IMR-90 (cell line): Measurements from ENCODE around the gene ITIH6. TPM values are rescaled to one million over a fixed set of nuclear protein-coding genes. Genes with fewer than 3 reads are reported as not detected.

ENCODE experiments used
- ATAC-seq: fragments of 200-7000 bp; cut with Tn5 transposase; 2 replicates; pipeline ENCODE4 v1.9.1; 2020; ENCODE audit warnings: low read depth, mild to moderate bottlenecking, moderate library complexity
- BruUV-seq: library from RNA; stranded (reverse); fragments of 400-500 nt; replicated peaks from 2 replicates; lab custom pipeline; 2021; lab: Mats Ljungman, UMichigan
- CTCF ChIA-PET: fragments of 300-600 bp; formaldehyde crosslinking; extraction: SDS; loops from one replicate; lab custom pipeline; 2021; ENCODE audit warnings: antibody characterized with exemption; lab: Yijun Ruan, JAX
- POLR2A ChIA-PET: fragments of 300-600 bp; sonication (Branson Sonifier 250); formaldehyde crosslinking; loops from one replicate; lab custom pipeline; 2022; ENCODE audit warnings: antibody characterized with exemption; ENCODE audit not compliant: unreplicated experiment; lab: Charles Lee
- DNase-seq: peaks from one replicate; pipeline ENCODE4 v3.0.0; 2013
- H2AFZ ChIP-seq: replicated peaks from 2 replicates; pipeline ENCODE3; 2013; ENCODE audit warnings: low read length, mild to moderate bottlenecking; ENCODE audit not compliant: poor library complexity
- H2AK5ac ChIP-seq: 2 replicates; pipeline ENCODE4 v1.6.1; 2013; ENCODE audit warnings: low read depth, low read length, inconsistent platforms
- H2AK9ac ChIP-seq: replicated peaks from 2 replicates; pipeline ENCODE3; 2013; ENCODE audit warnings: mild to moderate bottlenecking, low read depth, low read length, moderate library complexity; ENCODE audit not compliant: poor library complexity
- H2BK120ac ChIP-seq: 2 replicates; pipeline ENCODE4 v1.6.1; 2013; ENCODE audit warnings: low read depth, low read length, inconsistent platforms
- H2BK15ac ChIP-seq: 3 replicates; pipeline ENCODE4 v1.6.1; 2013; ENCODE audit warnings: low read depth, low read length, inconsistent platforms
- H2BK20ac ChIP-seq: 2 replicates; pipeline ENCODE4 v1.6.1; 2013; ENCODE audit warnings: low read depth, mild to moderate bottlenecking, inconsistent platforms, low read length, moderate library complexity
- H2BK5ac ChIP-seq: 2 replicates; pipeline ENCODE4 v1.6.1; 2013; ENCODE audit warnings: mild to moderate bottlenecking, low read depth, low read length, inconsistent platforms; ENCODE audit not compliant: poor library complexity, severe bottlenecking
- H3K14ac ChIP-seq: replicated peaks from 2 replicates; pipeline ENCODE4 v1.6.1; 2013; ENCODE audit warnings: low read depth, low read length, inconsistent platforms
- H3K18ac ChIP-seq: 2 replicates; pipeline ENCODE4 v1.6.1; 2013; ENCODE audit warnings: low read depth, low read length, control low read depth
- H3K23ac ChIP-seq: 2 replicates; pipeline ENCODE4 v1.6.1; 2013; ENCODE audit warnings: low read depth, low read length, inconsistent platforms
- H3K27ac ChIP-seq: 2 replicates; pipeline ENCODE4 v1.5.1; 2013; ENCODE audit warnings: mild to moderate bottlenecking, control low read depth, low read length; ENCODE audit not compliant: insufficient read depth
- H3K27me3 ChIP-seq: 2 replicates; pipeline ENCODE4 v1.6.1; 2013; ENCODE audit warnings: low read length; ENCODE audit not compliant: control insufficient read depth, insufficient read depth
- H3K36me3 ChIP-seq: 2 replicates; pipeline ENCODE4 v1.6.1; 2013; ENCODE audit warnings: low read length, mixed read lengths; ENCODE audit not compliant: control insufficient read depth, insufficient read depth
- H3K4ac ChIP-seq: 2 replicates; pipeline ENCODE4 v1.6.1; 2013; ENCODE audit warnings: low read depth, low read length, inconsistent platforms
- H3K4me1 ChIP-seq: 2 replicates; pipeline ENCODE4 v1.6.1; 2013; ENCODE audit warnings: low read length, mixed read lengths; ENCODE audit not compliant: control insufficient read depth, insufficient read depth
- H3K4me2 ChIP-seq: 2 replicates; pipeline ENCODE4 v1.6.1; 2013; ENCODE audit warnings: low read depth, mild to moderate bottlenecking, control low read depth, low read length, moderate library complexity
- H3K4me3 ChIP-seq: 2 replicates; pipeline ENCODE4 v1.5.1; 2013; ENCODE audit warnings: low read depth, mild to moderate bottlenecking, control low read depth, low read length, moderate library complexity; ENCODE audit not compliant: insufficient read depth
- H3K56ac ChIP-seq: 2 replicates; pipeline ENCODE4 v1.6.1; 2013; ENCODE audit warnings: low read length, inconsistent platforms; ENCODE audit not compliant: insufficient read depth; ENCODE audit errors: extremely low read depth
- H3K79me1 ChIP-seq, 2 experiments: 2 replicates each; pipeline ENCODE4 v1.6.1; 2013; ENCODE audit warnings: low read length in 2 of 2, inconsistent platforms in 1 of 2, low read depth in 1 of 2
- H3K9ac ChIP-seq: 2 replicates; pipeline ENCODE4 v1.6.1; 2013; ENCODE audit warnings: low read depth, low read length, control low read depth
- H3K9me1 ChIP-seq: 2 replicates; pipeline ENCODE4 v1.6.1; 2013; ENCODE audit warnings: low read length, inconsistent platforms; ENCODE audit not compliant: insufficient read depth
- H3K9me3 ChIP-seq: 2 replicates; pipeline ENCODE4 v1.6.1; 2013; ENCODE audit warnings: low read length; ENCODE audit not compliant: control insufficient read depth, insufficient read depth
- H4K20me1 ChIP-seq: 2 replicates; pipeline ENCODE4 v1.6.1; 2013; ENCODE audit warnings: low read length, inconsistent platforms; ENCODE audit not compliant: insufficient read depth
- H4K5ac ChIP-seq: 2 replicates; pipeline ENCODE4 v1.6.1; 2013; ENCODE audit warnings: mild to moderate bottlenecking, low read depth, low read length, control low read depth
- H4K8ac ChIP-seq, 2 experiments: 2 replicates each; pipeline ENCODE4 v1.6.1; 2013; ENCODE audit warnings: low read depth in 2 of 2, low read length in 2 of 2, control low read depth in 1 of 2, inconsistent platforms in 1 of 2
- H4K91ac ChIP-seq: 2 replicates; pipeline ENCODE4 v1.6.1; 2013; ENCODE audit warnings: low read depth, low read length, inconsistent platforms; ENCODE audit not compliant: insufficient read depth
- CEBPB ChIP-seq: IDR thresholded peaks from 2 replicates; pipeline ENCODE4 v1.6.1; 2012; ENCODE audit warnings: low read depth, low read length, improper control_type of control experiment
- CHD1 ChIP-seq: IDR thresholded peaks from 2 replicates; pipeline ENCODE4 v1.6.1; 2012; ENCODE audit warnings: low read depth, low read length, improper control_type of control experiment
- MAFK ChIP-seq: IDR thresholded peaks from 2 replicates; pipeline ENCODE4 v1.6.1; 2012; ENCODE audit warnings: low read depth, low read length, improper control_type of control experiment
- MXI1 ChIP-seq: IDR thresholded peaks from 2 replicates; pipeline ENCODE4 v1.6.1; 2012; ENCODE audit warnings: low read depth, mild to moderate bottlenecking, low read length, moderate library complexity, borderline replicate concordance
- RCOR1 ChIP-seq: IDR thresholded peaks from 2 replicates; pipeline ENCODE4 v1.6.1; 2012; ENCODE audit warnings: mild to moderate bottlenecking, low read length, improper control_type of control experiment; ENCODE audit not compliant: insufficient replicate concordance
- SMC3 ChIP-seq: fragments of 150-350 bp; IDR thresholded peaks from 2 replicates; pipeline ENCODE4 v1.6.1; 2016; ENCODE audit warnings: low read depth, mild to moderate bottlenecking, antibody characterized with exemption, low read length, moderate library complexity
- WGBS, 2 experiments: methylation state at CpG; one replicate each; pipeline versions ENCODE4 v1.1.5 to v1.1.7; 2013; ENCODE audit warnings: missing lambda C conversion rate in 2 of 2; ENCODE audit not compliant: insufficient read length in 1 of 2; ENCODE audit errors: extremely low coverage in 2 of 2; 5-methylcytosine and 5-hydroxymethylcytosine counted together
- dilution Hi-C: fragments of 300-500 bp; cut with HindIII; formaldehyde crosslinking; loops from one replicate; pipeline ENCODE4 v1.14.3; 2018; ENCODE audit warnings: low sequenced_read_pairs; ENCODE audit not compliant: unreplicated experiment
- in situ Hi-C: fragments of 300-500 bp; cut with MboI; formaldehyde crosslinking; loops from 3 replicates; pipeline ENCODE4 v1.14.3; 2019; ENCODE audit warnings: low sequenced_read_pairs, inconsistent platforms, mixed read lengths
- intact Hi-C: fragments of 100-400 bp; cut with micrococcal nuclease; formaldehyde crosslinking; loops from 2 replicates; pipeline ENCODE4 v1.10.0; 2022
- polyA plus RNA-seq, 3 experiments: library from polyadenylated mRNA; depleted of rRNA; stranded (reverse); fragments of >200 nt; gene quantifications; 2 replicates each; pipeline ENCODE4 v1.2.3, GENCODE V29; 2012; ENCODE audit warnings: low replicate concordance in 1 of 3
- total RNA-seq: library from RNA; depleted of rRNA; stranded (reverse); fragments of >200 nt; gene quantifications from 2 replicates; pipeline ENCODE4 v1.2.3, GENCODE V29; 2012
- TF ChIP-seq, protein P1 (sequence below): conservative IDR thresholded peaks from 2 replicates; pipeline ENCODE4 v1.5.1; 2012; ENCODE audit warnings: mild to moderate bottlenecking, low read depth, low read length, improper control_type of control experiment

ITIH6 gene
- total and polyA plus RNA-seq, 2 of the 4 experiments (the other 2 are of a cell fraction): not detected

DNA sequence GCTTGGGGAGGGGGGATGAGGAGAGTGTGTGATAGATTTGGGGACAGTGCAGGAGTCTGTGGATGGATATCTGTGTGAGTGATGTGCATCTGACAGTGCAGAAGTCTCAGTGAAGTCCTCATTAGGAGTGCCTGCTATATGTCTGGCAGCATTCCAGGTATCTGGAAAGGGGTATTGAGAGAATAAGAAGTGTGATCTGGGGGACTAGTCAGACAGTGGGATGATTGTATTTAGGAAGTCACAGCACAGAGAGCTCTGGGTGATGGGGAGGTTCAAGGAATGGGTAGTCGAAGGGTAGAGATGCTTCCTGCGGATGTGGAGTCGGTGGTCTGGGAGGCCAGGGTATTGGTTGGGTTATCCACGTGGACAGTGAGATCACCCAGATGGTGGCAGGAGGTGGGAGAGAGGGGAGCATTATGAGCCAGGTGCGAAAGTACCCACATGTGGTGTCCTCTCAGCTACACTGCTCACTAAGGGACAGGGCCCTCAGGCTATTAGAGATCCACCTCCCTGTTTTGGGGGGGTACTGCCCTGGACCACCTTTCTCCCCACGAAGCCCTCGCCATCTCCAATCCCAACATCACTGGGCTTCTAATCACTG lies 19.3 kb upstream of the ITIH6 start:
- Histone ChIP-seq H2AK5ac (no peak overlapping the region), H3K4me1 (no peaks in the 10 kb centered on the region), H3K14ac (no peak overlapping the region), H2AFZ (no peak overlapping the region), H2AK9ac (no peak overlapping the region), H3K36me3 (peaks cover 27% of the 10 kb centered on the region), H3K9ac (no peak overlapping the region), H2BK5ac (no peak overlapping the region), H3K9me3 (no peaks in the 10 kb centered on the region), H3K56ac (no peak overlapping the region), H3K18ac (no peak overlapping the region), H4K91ac (no peak overlapping the region), H3K23ac (no peak overlapping the region), H4K8ac (no peak overlapping the region), H3K4me2 (no peak overlapping the region), H3K4ac (no peak overlapping the region), H3K27me3 (no peaks in the 10 kb centered on the region), H2BK20ac (no peak overlapping the region), H3K9me1 (peaks cover 3% of the 10 kb centered on the region; the same call in 1 of the 2 replicates), H4K20me1 (peaks cover 12% of the 10 kb centered on the region; the same call in 1 of the 2 replicates), H4K5ac (no peak overlapping the region), H3K4me3 (no peak overlapping the region), H2BK15ac (no peak overlapping the region), H3K27ac (no peak overlapping the region), H2BK120ac (no peak overlapping the region), H3K79me1 (peaks cover 5 to 9% of the 10 kb centered on the region in 2 experiments; a peak in 3 of 4 replicates)
- ChIA-PET POLR2A (no interaction called here), CTCF (no interaction called here)
- ATAC-seq: peak; percentile 24
- intact Hi-C loops: no loop called here
- TF ChIP-seq CHD1: no peak
- TF ChIP-seq MXI1: no peak
- TF ChIP-seq SMC3: no peak
- no peak for TF ChIP-seq CEBPB
- TF ChIP-seq, protein P1, sequence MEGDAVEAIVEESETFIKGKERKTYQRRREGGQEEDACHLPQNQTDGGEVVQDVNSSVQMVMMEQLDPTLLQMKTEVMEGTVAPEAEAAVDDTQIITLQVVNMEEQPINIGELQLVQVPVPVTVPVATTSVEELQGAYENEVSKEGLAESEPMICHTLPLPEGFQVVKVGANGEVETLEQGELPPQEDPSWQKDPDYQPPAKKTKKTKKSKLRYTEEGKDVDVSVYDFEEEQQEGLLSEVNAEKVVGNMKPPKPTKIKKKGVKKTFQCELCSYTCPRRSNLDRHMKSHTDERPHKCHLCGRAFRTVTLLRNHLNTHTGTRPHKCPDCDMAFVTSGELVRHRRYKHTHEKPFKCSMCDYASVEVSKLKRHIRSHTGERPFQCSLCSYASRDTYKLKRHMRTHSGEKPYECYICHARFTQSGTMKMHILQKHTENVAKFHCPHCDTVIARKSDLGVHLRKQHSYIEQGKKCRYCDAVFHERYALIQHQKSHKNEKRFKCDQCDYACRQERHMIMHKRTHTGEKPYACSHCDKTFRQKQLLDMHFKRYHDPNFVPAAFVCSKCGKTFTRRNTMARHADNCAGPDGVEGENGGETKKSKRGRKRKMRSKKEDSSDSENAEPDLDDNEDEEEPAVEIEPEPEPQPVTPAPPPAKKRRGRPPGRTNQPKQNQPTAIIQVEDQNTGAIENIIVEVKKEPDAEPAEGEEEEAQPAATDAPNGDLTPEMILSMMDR: no peak
- TF ChIP-seq MAFK: no peak
- TF ChIP-seq RCOR1: no peak
- DNase-seq: no peak
- BruUV-seq: no TSS peak
- dilution Hi-C loops: no loop called here
- in situ Hi-C loops: no loop called here
- WGBS, 2 experiments: no CpG with 5 or more reads among the region's 7 CpGs
